HS-5 (cell line): ENCODE measurements around the gene LIPI.
"Not testable (repeated sequence)": the region's sequence is repeated elsewhere in the genome, so short reads cannot be mapped to it uniquely, and the experiment has no call there.

Experiments
- DNase-seq: peaks from one replicate; pipeline ENCODE4 v3.0.0-alpha.2; 2012; ENCODE audit warnings: low read depth

Gene LIPI

GRCh38 chr21:14073615-14074014 lies 137.1 kb downstream of the LIPI start:
- DNase-seq = no peak

- DNase-seq = no peak
These were observed 137.8 kb downstream of the LIPI start for GRCh38 chr21:14072761-14073535.

GRCh38 chr21:14071902-14072734 lies 138.6 kb downstream of the LIPI start:
- DNase-seq = no peak

- no peak for DNase-seq
These were observed 139.8 kb downstream of the LIPI start for GRCh38 chr21:14070968-14071367.

GRCh38 chr21:14070049-14070893 lies 140.5 kb downstream of the LIPI start:
- DNase-seq = no peak

- DNase-seq = no peak
These were observed 146.5 kb downstream of the LIPI start for GRCh38 chr21:14064296-14064645.

- not testable (repeated sequence) for DNase-seq
These were observed 147.0 kb downstream of the LIPI start for GRCh38 chr21:14063620-14064295.

- not testable (repeated sequence) for DNase-seq
These were observed 148.1 kb downstream of the LIPI start for GRCh38 chr21:14062684-14063083.

- DNase-seq = not testable (repeated sequence)
These were observed 148.9 kb downstream of the LIPI start for GRCh38 chr21:14061820-14062219.

- DNase-seq = not testable (repeated sequence)
These were observed 151.6 kb downstream of the LIPI start for GRCh38 chr21:14058995-14059627.
